HepG2 (cell line): ENCODE data around the gene CD244. TPM values are rescaled to one million over a fixed set of nuclear protein-coding genes. Genes with fewer than 3 reads are reported as not detected.

Experiments used
- ATAC-seq: fragments of 200-7000 bp; cut with Tn5 transposase; 3 replicates; pipeline ENCODE4 v1.9.1; 2020; ENCODE audit warnings: mild to moderate bottlenecking, moderate library complexity
- BruUV-seq: library from RNA; stranded (reverse); fragments of 400-500 nt; replicated peaks from 2 replicates; lab custom pipeline; 2021; lab: Mats Ljungman, UMichigan
- CTCF ChIA-PET: fragments of 300-600 bp; formaldehyde crosslinking; extraction: SDS; loops from one replicate; lab custom pipeline; 2021; ENCODE audit warnings: low total read pairs, inconsistent platforms, low intra/inter-chr PET ratio; lab: Yijun Ruan, JAX
- POLR2A ChIA-PET: fragments of 350-600 bp; sonication (Branson Sonifier 250); formaldehyde crosslinking; loops from one replicate; lab custom pipeline; 2020; ENCODE audit warnings: antibody characterized with exemption, inconsistent platforms; lab: Yijun Ruan, JAX
- DNase-seq: peaks from one replicate; pipeline ENCODE4 v3.0.0-alpha.2; 2015; ENCODE audit warnings: low spot score
- FAIRE-seq: peaks from 3 replicates; lab custom pipeline; 2011; peaks lifted over from hg19 to GRCh38; lab: Jason Lieb, UNC
- H2AFZ ChIP-seq: one replicate; pipeline ENCODE4 v1.6.1; 2011; ENCODE audit warnings: low read length, inconsistent platforms
- H3K27ac ChIP-seq: fragments of 300-600 bp; 3 replicates; pipeline ENCODE4 v1.8.0; 2011; ENCODE audit warnings: mixed run types, mild to moderate bottlenecking, mixed read lengths, low read length, inconsistent platforms; ENCODE audit not compliant: insufficient read depth; ENCODE audit errors: extremely low read length
- H3K27me3 ChIP-seq, 2 experiments: fragments of 200-600 bp in 1 of 2; 2 replicates in 1 of 2; 3 replicates in 1 of 2; pipeline versions ENCODE4 v1.6.0 to v1.8.0; 2011; ENCODE audit warnings: low read length in 2 of 2, mild to moderate bottlenecking in 2 of 2, moderate library complexity in 2 of 2, inconsistent platforms in 1 of 2; ENCODE audit not compliant: insufficient read depth in 2 of 2, control insufficient read depth in 1 of 2
- H3K36me3 ChIP-seq, 2 experiments: fragments of 200-600 bp in 1 of 2; replicated peaks in 1 of 2; 2 replicates in 1 of 2; 3 replicates in 1 of 2; pipeline versions ENCODE4 v1.5.1 to v1.8.0; 2011; ENCODE audit warnings: low read length in 2 of 2, inconsistent platforms in 1 of 2; ENCODE audit not compliant: insufficient read depth in 2 of 2, control insufficient read depth in 1 of 2
- H3K4me1 ChIP-seq: 2 replicates; pipeline ENCODE4 v1.5.1; 2012; ENCODE audit warnings: low read length, inconsistent platforms; ENCODE audit not compliant: insufficient read depth
- H3K4me2 ChIP-seq: 2 replicates; pipeline ENCODE4 v1.6.0; 2011; ENCODE audit warnings: low read depth, low read length, inconsistent platforms
- H3K4me3 ChIP-seq, 3 experiments: fragments of 200-600 bp in 1 of 3; sonication (generic), shearing (Covaris generic) in 1 of 3; replicated peaks in 1 of 3; 2 replicates each; pipeline ENCODE4 v1.5.1; 2011 to 2016; ENCODE audit warnings: low read length in 3 of 3, inconsistent platforms in 2 of 3, low read depth in 2 of 3, mild to moderate bottlenecking in 2 of 3, control low read depth in 1 of 3, mixed read lengths in 1 of 3; ENCODE audit not compliant: insufficient read depth in 1 of 3
- H3K79me2 ChIP-seq: one replicate; pipeline ENCODE4 v1.6.1; 2011; ENCODE audit warnings: low read length, inconsistent platforms; ENCODE audit not compliant: insufficient read depth
- H3K9ac ChIP-seq: 2 replicates; pipeline ENCODE4 v1.6.0; 2011; ENCODE audit warnings: mild to moderate bottlenecking, low read depth, low read length, inconsistent platforms; ENCODE audit not compliant: insufficient read depth
- H3K9me3 ChIP-seq: 2 replicates; pipeline ENCODE4 v1.5.1; 2012; ENCODE audit warnings: mild to moderate bottlenecking, low read length
- H4K20me1 ChIP-seq: 2 replicates; pipeline ENCODE4 v1.6.0; 2011; ENCODE audit warnings: inconsistent platforms, mild to moderate bottlenecking, low read length, moderate library complexity; ENCODE audit not compliant: insufficient read depth
- ATRX ChIP-seq: sonication (generic); formaldehyde crosslinking; IDR thresholded peaks from 2 replicates; pipeline ENCODE4 v1.4.0; 2020; ENCODE audit warnings: missing genetic modification reagents, borderline replicate concordance
- DR1 ChIP-seq: sonication (generic); formaldehyde crosslinking; IDR thresholded peaks from 2 replicates; pipeline ENCODE4 v1.8.0; 2021; ENCODE audit warnings: mild to moderate bottlenecking, missing genetic modification reagents, inconsistent platforms
- ELK4 ChIP-seq: sonication (generic); formaldehyde crosslinking; IDR thresholded peaks from 2 replicates; pipeline ENCODE4 v1.9.0; 2021; ENCODE audit warnings: missing genetic modification reagents, borderline replicate concordance
- GATAD2A ChIP-seq: IDR thresholded peaks from 2 replicates; pipeline ENCODE4 v1.6.1; 2016
- HMGA1 ChIP-seq: sonication (generic); formaldehyde crosslinking; conservative IDR thresholded peaks from 2 replicates; pipeline ENCODE4 v1.4.0; 2020; ENCODE audit warnings: missing genetic modification reagents
- KDM5A ChIP-seq: fragments of 200-600 bp; sonication (generic); IDR thresholded peaks from 2 replicates; pipeline ENCODE4 v1.7.0; 2018; ENCODE audit warnings: antibody characterized with exemption, mild to moderate bottlenecking, low read length, borderline replicate concordance
- PAF1 ChIP-seq: IDR thresholded peaks from 2 replicates; pipeline ENCODE4 v1.6.1; 2016; ENCODE audit warnings: missing genetic modification reagents, missing compliant biosample characterization
- PAWR ChIP-seq: sonication (generic); formaldehyde crosslinking; IDR thresholded peaks from 2 replicates; pipeline ENCODE4 v1.4.0; 2020; ENCODE audit warnings: missing genetic modification reagents, mild to moderate bottlenecking, borderline replicate concordance
- PPARG ChIP-seq: conservative IDR thresholded peaks from 2 replicates; pipeline ENCODE4 v1.6.1; 2016; ENCODE audit warnings: missing biosample characterization, missing genetic modification reagents
- RAD21 ChIP-seq: fragments of 450-650 bp; formaldehyde crosslinking; IDR thresholded peaks from 2 replicates; pipeline ENCODE4 v1.5.0; 2020; ENCODE audit warnings: mild to moderate bottlenecking
- ZBTB21 ChIP-seq: sonication (generic); formaldehyde crosslinking; IDR thresholded peaks from 2 replicates; pipeline ENCODE4 v1.4.0; 2020; ENCODE audit warnings: missing genetic modification reagents
- ZFP82 ChIP-seq: sonication (generic); formaldehyde crosslinking; IDR thresholded peaks from 2 replicates; pipeline ENCODE4 v1.5.1; 2020; ENCODE audit warnings: mild to moderate bottlenecking, missing genetic modification reagents, borderline replicate concordance
- ZNF12 ChIP-seq: sonication (generic); formaldehyde crosslinking; IDR thresholded peaks from 2 replicates; pipeline ENCODE4 v1.5.0; 2020; ENCODE audit warnings: missing genetic modification reagents
- ZNF225 ChIP-seq: sonication (generic); formaldehyde crosslinking; IDR thresholded peaks from 2 replicates; pipeline ENCODE4 v1.4.0; 2020; ENCODE audit warnings: mild to moderate bottlenecking, missing genetic modification reagents
- ZNF326 ChIP-seq: sonication (generic); formaldehyde crosslinking; IDR thresholded peaks from 2 replicates; pipeline ENCODE4 v1.4.0; 2020; ENCODE audit warnings: missing genetic modification reagents, borderline replicate concordance
- ZNF343 ChIP-seq: sonication (generic); formaldehyde crosslinking; IDR thresholded peaks from 2 replicates; pipeline ENCODE4 v1.4.0; 2020; ENCODE audit warnings: mild to moderate bottlenecking, missing genetic modification reagents
- ZNF670 ChIP-seq: sonication (generic); formaldehyde crosslinking; IDR thresholded peaks from 2 replicates; pipeline ENCODE4 v1.8.0; 2022; ENCODE audit warnings: mild to moderate bottlenecking, missing genetic modification reagents, borderline replicate concordance
- ZNF792 ChIP-seq: IDR thresholded peaks from 2 replicates; pipeline ENCODE4 v1.6.1; 2016
- ZNF839 ChIP-seq: sonication (generic); formaldehyde crosslinking; IDR thresholded peaks from 2 replicates; pipeline ENCODE4 v1.4.0; 2020; ENCODE audit warnings: missing genetic modification reagents, mild to moderate bottlenecking, borderline replicate concordance
- WGBS: methylation state at CpG from one replicate; pipeline ENCODE4 v1.1.6; 2017; ENCODE audit warnings: low lambda C conversion rate; 5-methylcytosine and 5-hydroxymethylcytosine counted together
- in situ Hi-C: cut with HindIII; loops from 2 replicates; pipeline ENCODE4 v1.10.0; 2017; ENCODE audit warnings: low pct_unique_long_range_greater_than_20kb; ENCODE audit not compliant: extremely low pct_ligation_motif_present
- intact Hi-C: fragments of 100-400 bp; cut with micrococcal nuclease; formaldehyde crosslinking; loops from one replicate; pipeline ENCODE4 v1.10.0; 2022; ENCODE audit not compliant: unreplicated experiment
- polyA plus RNA-seq, 8 experiments: library from polyadenylated mRNA; depleted of rRNA in 3 of 8; stranded (reverse) in 7 of 8; unstranded in 1 of 8; fragments of >200 nt; fragmentation: Illumina TruSeq in 4 of 8; extraction: Trizol in 4 of 8; gene quantifications; 2 replicates each; pipeline versions ENCODE4 v1.2.1 to v1.2.3, GENCODE V29; 2011 to 2016; ENCODE audit warnings: low read depth in 4 of 8, missing spikeins in 1 of 8, mixed read lengths in 1 of 8; ENCODE audit not compliant: insufficient read depth in 1 of 8
- total RNA-seq, 5 experiments: library from RNA; depleted of rRNA; stranded (reverse); fragments of >200 nt; fragmentation: Illumina TruSeq; extraction: Trizol; gene quantifications; 2 replicates each; pipeline ENCODE4 v1.2.3, GENCODE V29; 2016; ENCODE audit warnings: low read depth in 1 of 5
- TF ChIP-seq, protein P1 (sequence below): sonication (generic); formaldehyde crosslinking; IDR thresholded peaks from 2 replicates; pipeline ENCODE4 v1.4.0; 2020; ENCODE audit warnings: mild to moderate bottlenecking, missing genetic modification reagents

The CD244 gene
- total and polyA plus RNA-seq, 2 of the 13 experiments (the other 11 are each of a cell fraction or from before 2014, with no cell fraction given): 0.09 TPM; not detected in 1

DNA sequence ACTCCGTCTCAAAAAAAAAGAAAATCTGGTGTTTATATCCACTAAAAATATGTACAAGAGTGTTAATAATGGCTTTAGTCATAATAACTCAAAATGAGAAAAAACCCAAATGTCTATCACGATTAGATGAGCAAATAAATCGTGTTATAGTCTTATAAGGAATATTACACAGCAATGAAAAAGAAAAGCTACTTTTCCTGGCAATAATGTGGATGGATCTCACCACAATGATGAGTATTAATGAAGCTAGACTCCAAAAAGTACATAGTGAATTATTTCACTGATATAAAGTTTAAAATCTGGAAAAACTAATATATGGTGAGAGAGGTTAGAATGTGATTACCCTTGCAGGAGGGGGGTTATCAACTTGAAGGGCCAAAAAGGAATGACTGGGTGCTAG is 9.7 kb downstream of the CD244 start (continued):
- TF ChIP-seq, protein P1, sequence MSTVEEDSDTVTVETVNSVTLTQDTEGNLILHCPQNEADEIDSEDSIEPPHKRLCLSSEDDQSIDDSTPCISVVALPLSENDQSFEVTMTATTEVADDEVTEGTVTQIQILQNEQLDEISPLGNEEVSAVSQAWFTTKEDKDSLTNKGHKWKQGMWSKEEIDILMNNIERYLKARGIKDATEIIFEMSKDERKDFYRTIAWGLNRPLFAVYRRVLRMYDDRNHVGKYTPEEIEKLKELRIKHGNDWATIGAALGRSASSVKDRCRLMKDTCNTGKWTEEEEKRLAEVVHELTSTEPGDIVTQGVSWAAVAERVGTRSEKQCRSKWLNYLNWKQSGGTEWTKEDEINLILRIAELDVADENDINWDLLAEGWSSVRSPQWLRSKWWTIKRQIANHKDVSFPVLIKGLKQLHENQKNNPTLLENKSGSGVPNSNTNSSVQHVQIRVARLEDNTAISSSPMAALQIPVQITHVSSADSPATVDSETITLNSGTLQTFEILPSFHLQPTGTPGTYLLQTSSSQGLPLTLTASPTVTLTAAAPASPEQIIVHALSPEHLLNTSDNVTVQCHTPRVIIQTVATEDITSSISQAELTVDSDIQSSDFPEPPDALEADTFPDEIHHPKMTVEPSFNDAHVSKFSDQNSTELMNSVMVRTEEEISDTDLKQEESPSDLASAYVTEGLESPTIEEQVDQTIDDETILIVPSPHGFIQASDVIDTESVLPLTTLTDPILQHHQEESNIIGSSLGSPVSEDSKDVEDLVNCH (CRISPR knock-in tag): no peak
- TF ChIP-seq KDM5A: no peak
- no peak for TF ChIP-seq ZNF670 (CRISPR knock-in tag)
- TF ChIP-seq ZNF839 (CRISPR knock-in tag): no peak
- TF ChIP-seq ELK4 (CRISPR knock-in tag): no peak
- no peak for TF ChIP-seq DR1 (CRISPR knock-in tag)
- TF ChIP-seq GATAD2A (CRISPR knock-in tag): no peak
- TF ChIP-seq PAWR (CRISPR knock-in tag): no peak
- no peak for TF ChIP-seq ZNF12 (CRISPR knock-in tag)
- TF ChIP-seq ZNF792 (CRISPR knock-in tag): no peak
- no peak for TF ChIP-seq ZBTB21 (CRISPR knock-in tag)

DNA sequence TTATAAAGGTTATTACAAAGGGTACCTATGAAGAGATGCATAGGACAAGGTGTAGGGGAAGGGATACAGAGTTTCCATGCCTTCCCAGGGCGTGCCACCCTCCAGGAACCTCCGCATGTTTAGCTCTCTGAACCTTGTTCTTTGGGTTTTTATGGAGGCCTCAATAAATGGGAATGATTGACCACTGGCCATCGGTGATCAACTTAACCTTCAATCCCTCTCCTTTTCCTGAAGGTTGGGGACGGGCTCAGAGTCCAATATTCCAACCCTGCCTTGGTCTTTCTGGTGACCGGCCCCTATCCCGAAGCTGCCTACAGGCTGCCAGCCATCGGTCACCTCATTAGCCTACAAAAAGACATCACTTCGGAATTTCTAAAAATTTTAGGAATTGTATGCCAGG is 11.7 kb downstream of the CD244 start:
- ATAC-seq (no peak), DNase-seq (no peak), FAIRE-seq (no peak)
- H3K4me2 ChIP-seq: no peak overlapping the region
- no peaks in the 10 kb centered on the region for H3K4me1 ChIP-seq
- H3K36me3 ChIP-seq: no peaks in the 10 kb centered on the region
- H3K27me3 ChIP-seq: no peaks in the 10 kb centered on the region
- no peaks in the 10 kb centered on the region for H4K20me1 ChIP-seq
- BruUV-seq: no TSS peak
- H3K79me2 ChIP-seq: no peaks in the 10 kb centered on the region
- H3K9ac ChIP-seq: no peak overlapping the region
- no peak for TF ChIP-seq ZFP82 (CRISPR knock-in tag)
- TF ChIP-seq HMGA1 (CRISPR knock-in tag): no peak
- TF ChIP-seq ZNF326 (CRISPR knock-in tag): no peak
- TF ChIP-seq ZNF343 (CRISPR knock-in tag): no peak
- no peak for TF ChIP-seq ATRX (CRISPR knock-in tag)
- TF ChIP-seq PAF1 (CRISPR knock-in tag): no peak
- TF ChIP-seq ZNF225 (CRISPR knock-in tag): no peak
- TF ChIP-seq PPARG: no peak
- TF ChIP-seq RAD21 (CRISPR knock-in tag): no peak
- 49% methylated on average over 8 of the region's 8 CpGs for WGBS
- POLR2A ChIA-PET: no interaction called here
- CTCF ChIA-PET: no interaction called here
- in situ Hi-C loops: no loop called here
- H3K4me3 ChIP-seq: no peak overlapping the region
- intact Hi-C loops: no loop called here
- no peaks in the 10 kb centered on the region for H3K9me3 ChIP-seq
- H3K27ac ChIP-seq: no peak overlapping the region
- H2AFZ ChIP-seq: no peak overlapping the region
